H9 (cell line): ENCODE results near the gene CLOCK. TPM values are rescaled to one million over a fixed set of nuclear protein-coding genes. Genes with fewer than 3 reads are reported as not detected.

Source experiments
- DNase-seq: peaks from one replicate; pipeline ENCODE4 v3.0.0-alpha.2; 2017
- H2AFZ ChIP-seq: one replicate; pipeline ENCODE4 v1.6.1; 2013; ENCODE audit warnings: mild to moderate bottlenecking, low read length, control low read depth, moderate library complexity
- H2AK5ac ChIP-seq: 2 replicates; pipeline ENCODE4 v1.6.1; 2013; ENCODE audit warnings: low read length, control low read depth, mixed read lengths; ENCODE audit not compliant: insufficient read length
- H2BK120ac ChIP-seq: one replicate; pipeline ENCODE4 v1.6.1; 2013; ENCODE audit warnings: low read depth, mild to moderate bottlenecking, low read length, control low read depth, inconsistent platforms; ENCODE audit not compliant: poor library complexity, severe bottlenecking
- H2BK12ac ChIP-seq: 2 replicates; pipeline ENCODE4 v1.6.1; 2013; ENCODE audit warnings: low read length, control low read depth, mixed read lengths, low read depth; ENCODE audit not compliant: insufficient read length
- H2BK15ac ChIP-seq: 2 replicates; pipeline ENCODE4 v1.6.1; 2013; ENCODE audit warnings: low read depth, low read length, control low read depth
- H2BK20ac ChIP-seq: one replicate; pipeline ENCODE4 v1.6.1; 2013; ENCODE audit warnings: low read depth, mild to moderate bottlenecking, low read length, control low read depth, inconsistent platforms; ENCODE audit not compliant: poor library complexity, severe bottlenecking
- H2BK5ac ChIP-seq: 2 replicates; pipeline ENCODE4 v1.6.1; 2013; ENCODE audit warnings: low read length, control low read depth, mixed read lengths; ENCODE audit not compliant: insufficient read length
- H3K14ac ChIP-seq: 2 replicates; pipeline ENCODE4 v1.6.1; 2013; ENCODE audit warnings: low read length, control low read depth; ENCODE audit not compliant: insufficient read depth
- H3K18ac ChIP-seq: 2 replicates; pipeline ENCODE4 v1.6.1; 2013; ENCODE audit warnings: low read depth, mild to moderate bottlenecking, mixed read lengths, low read length, control low read depth; ENCODE audit not compliant: insufficient read length
- H3K23ac ChIP-seq: 2 replicates; pipeline ENCODE4 v1.6.1; 2013; ENCODE audit warnings: low read length, control low read depth, mixed read lengths, low read depth; ENCODE audit not compliant: insufficient read length
- H3K23me2 ChIP-seq: 2 replicates; pipeline ENCODE4 v1.6.1; 2013; ENCODE audit warnings: low read depth, mild to moderate bottlenecking, mixed read lengths, low read length, control low read depth; ENCODE audit not compliant: insufficient read length, poor library complexity, severe bottlenecking
- H3K27ac ChIP-seq: 2 replicates; pipeline ENCODE4 v1.5.1; 2013; ENCODE audit warnings: low read length, control low read depth, mixed read lengths, low read depth; ENCODE audit not compliant: insufficient read length
- H3K27me3 ChIP-seq: 2 replicates; pipeline ENCODE4 v1.6.1; 2013; ENCODE audit warnings: low read length, control low read depth, inconsistent platforms; ENCODE audit not compliant: insufficient read depth
- H3K4ac ChIP-seq: 2 replicates; pipeline ENCODE4 v1.6.1; 2013; ENCODE audit warnings: low read depth, mild to moderate bottlenecking, control low read depth, inconsistent platforms, low read length, moderate library complexity
- H3K4me1 ChIP-seq: 2 replicates; pipeline ENCODE4 v1.6.1; 2013; ENCODE audit warnings: low read length, control low read depth, inconsistent platforms; ENCODE audit not compliant: insufficient read depth
- H3K4me2 ChIP-seq: 2 replicates; pipeline ENCODE4 v1.6.1; 2013; ENCODE audit warnings: low read length, control low read depth, mixed read lengths; ENCODE audit not compliant: insufficient read length, insufficient read depth
- H3K56ac ChIP-seq: 2 replicates; pipeline ENCODE4 v1.6.1; 2013; ENCODE audit warnings: low read depth, mild to moderate bottlenecking, mixed read lengths, low read length, control low read depth; ENCODE audit not compliant: insufficient read length
- H3K79me1 ChIP-seq: 2 replicates; pipeline ENCODE4 v1.6.1; 2013; ENCODE audit warnings: low read depth, mild to moderate bottlenecking, moderate library complexity, low read length, control low read depth, inconsistent platforms; ENCODE audit not compliant: insufficient read depth, poor library complexity, severe bottlenecking
- H3K79me2 ChIP-seq: 2 replicates; pipeline ENCODE4 v1.6.1; 2013; ENCODE audit warnings: low read length, control low read depth, inconsistent platforms; ENCODE audit not compliant: insufficient read depth
- H3K9ac ChIP-seq: 2 replicates; pipeline ENCODE4 v1.6.1; 2013; ENCODE audit warnings: low read length, control low read depth, mixed read lengths; ENCODE audit not compliant: insufficient read length; ENCODE audit errors: extremely low read depth
- H3K9me3 ChIP-seq: one replicate; pipeline ENCODE4 v1.6.1; 2013; ENCODE audit warnings: low read depth, low read length, inconsistent platforms; ENCODE audit not compliant: control insufficient read depth
- H3T11ph ChIP-seq: one replicate; pipeline ENCODE4 v1.6.1; 2013; ENCODE audit warnings: mild to moderate bottlenecking, low read length, control low read depth, inconsistent platforms
- H4K20me1 ChIP-seq: one replicate; pipeline ENCODE4 v1.6.1; 2013; ENCODE audit not compliant: control insufficient read depth, insufficient read length, insufficient read depth
- H4K5ac ChIP-seq: 2 replicates; pipeline ENCODE4 v1.6.1; 2013; ENCODE audit warnings: low read depth, mild to moderate bottlenecking, mixed read lengths, low read length, control low read depth; ENCODE audit not compliant: insufficient read length
- H4K8ac ChIP-seq: replicated peaks from 2 replicates; pipeline ENCODE4 v1.6.1; 2013; ENCODE audit warnings: low read length, control low read depth, mixed read lengths, low read depth; ENCODE audit not compliant: insufficient read length
- H4K91ac ChIP-seq: 2 replicates; pipeline ENCODE4 v1.6.1; 2013; ENCODE audit warnings: low read depth, mild to moderate bottlenecking, moderate library complexity, mixed read lengths, low read length, control low read depth; ENCODE audit not compliant: insufficient read length
- H3K27ac Mint-ChIP-seq, 3 experiments: 2 replicates in 2 of 3; 3 replicates in 1 of 3; pipeline ENCODE4 v1.8.0; 2020 to 2021; ENCODE audit warnings: mixed read lengths in 3 of 3, mild to moderate bottlenecking in 1 of 3, moderate library complexity in 1 of 3
- H3K27me3 Mint-ChIP-seq: 2 replicates; pipeline ENCODE4 v1.8.0; 2021; ENCODE audit warnings: low read depth, mild to moderate bottlenecking, moderate library complexity, mixed read lengths
- H3K36me3 Mint-ChIP-seq, 3 experiments: 2 replicates in 2 of 3; 3 replicates in 1 of 3; pipeline ENCODE4 v1.8.0; 2020 to 2021; ENCODE audit warnings: low read depth in 3 of 3, mixed read lengths in 3 of 3; ENCODE audit not compliant: insufficient read depth in 1 of 3
- H3K4me1 Mint-ChIP-seq, 2 experiments: 2 replicates each; pipeline ENCODE4 v1.8.0; 2020; ENCODE audit warnings: mixed read lengths in 2 of 2
- H3K4me3 Mint-ChIP-seq, 2 experiments: 2 replicates in 1 of 2; 3 replicates in 1 of 2; pipeline ENCODE4 v1.8.0; 2020 to 2021; ENCODE audit warnings: mild to moderate bottlenecking in 2 of 2, mixed read lengths in 2 of 2, moderate library complexity in 1 of 2
- H3K9me3 Mint-ChIP-seq, 2 experiments: 2 replicates in 1 of 2; 3 replicates in 1 of 2; pipeline ENCODE4 v1.8.0; 2020; ENCODE audit warnings: mild to moderate bottlenecking in 2 of 2, mixed read lengths in 2 of 2, moderate library complexity in 1 of 2
- CTCF ChIP-seq: fragments of 200-600 bp; sonication (generic); conservative IDR thresholded peaks from 3 replicates; pipeline ENCODE4 v1.8.0; 2021; ENCODE audit warnings: antibody characterized with exemption, mild to moderate bottlenecking
- total RNA-seq: library from RNA; stranded (reverse); gene quantifications from 2 replicates; pipeline ENCODE4 v1.2.1, GENCODE V29; 2021

CLOCK gene
- total RNA-seq, 1 experiment from 2014 or later = 16.2 TPM

DNA sequence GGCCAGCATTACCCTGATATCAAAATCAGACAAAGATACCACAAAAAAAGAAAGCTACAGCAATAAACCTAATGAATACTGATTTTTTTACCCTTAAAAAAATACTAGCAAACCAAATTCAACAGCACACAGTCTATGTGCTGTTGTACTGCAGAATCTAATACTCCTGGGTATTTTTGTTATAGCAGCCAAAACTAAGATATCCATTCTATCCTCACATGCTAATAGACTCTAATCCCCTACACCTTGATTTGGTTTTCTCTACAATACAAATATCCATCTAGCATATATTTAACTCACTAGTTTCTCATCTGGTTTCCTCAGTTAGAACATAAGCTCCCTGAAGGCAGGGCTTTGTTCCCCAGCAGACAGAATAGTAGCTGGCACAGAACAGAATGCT, 12.4 kb downstream of the CLOCK start:
- Histone ChIP-seq H3K27me3 (no peaks in the 10 kb centered on the region), H4K91ac (no peak overlapping the region), H3K27ac (no peak overlapping the region), H3K9me3 (no peaks in the 10 kb centered on the region), H3K23me2 (no peaks in the 10 kb centered on the region), H3K56ac (no peak overlapping the region), H3K23ac (no peak overlapping the region), H2BK15ac (no peak overlapping the region), H2BK12ac (no peak overlapping the region), H3K4ac (no peak overlapping the region), H2AK5ac (no peak overlapping the region), H3K79me2 (peaks cover 4% of the 10 kb centered on the region; the same call in 1 of the 2 replicates), H3K4me2 (no peak overlapping the region), H2BK120ac (no peak overlapping the region), H3T11ph (no peak overlapping the region), H3K9ac (no peak overlapping the region), H2BK5ac (no peak overlapping the region), H3K79me1 (peaks cover 5% of the 10 kb centered on the region), H3K14ac (no peak overlapping the region), H2AFZ (no peak overlapping the region), H4K20me1 (no peaks in the 10 kb centered on the region), H2BK20ac (no peak overlapping the region), H4K8ac (no peak overlapping the region), H3K4me1 (no peaks in the 10 kb centered on the region; the same call in 1 of the 2 replicates), H4K5ac (no peak overlapping the region), H3K18ac (no peak overlapping the region)
- TF ChIP-seq CTCF = no peak
- Mint-ChIP-seq H3K9me3 (peaks cover 17 to 24% of the 10 kb centered on the region in 2 experiments), H3K27me3 (no peaks in the 10 kb centered on the region), H3K4me3 (no peak overlapping the region), H3K27ac (no peak overlapping the region; a peak in 1 of 7 replicates), H3K36me3 (peaks cover 33 to 36% (median 34%) of the 10 kb centered on the region in 3 experiments), H3K4me1 (peaks cover 21 to 22% of the 10 kb centered on the region in 2 experiments)
- no peak for DNase-seq
